GM21786 (cell line): ENCODE data around the gene P2RX3.
"Not testable (repeated sequence)": the region's sequence is repeated elsewhere in the genome, so short reads cannot be mapped to it uniquely, and the experiment has no call there.

Experiments used
- ATAC-seq: cut with Tn5 transposase; IDR thresholded peaks from one replicate; pipeline ENCODE4 v1.9.1; 2021; ENCODE audit not compliant: unreplicated experiment

The P2RX3 gene

DNA sequence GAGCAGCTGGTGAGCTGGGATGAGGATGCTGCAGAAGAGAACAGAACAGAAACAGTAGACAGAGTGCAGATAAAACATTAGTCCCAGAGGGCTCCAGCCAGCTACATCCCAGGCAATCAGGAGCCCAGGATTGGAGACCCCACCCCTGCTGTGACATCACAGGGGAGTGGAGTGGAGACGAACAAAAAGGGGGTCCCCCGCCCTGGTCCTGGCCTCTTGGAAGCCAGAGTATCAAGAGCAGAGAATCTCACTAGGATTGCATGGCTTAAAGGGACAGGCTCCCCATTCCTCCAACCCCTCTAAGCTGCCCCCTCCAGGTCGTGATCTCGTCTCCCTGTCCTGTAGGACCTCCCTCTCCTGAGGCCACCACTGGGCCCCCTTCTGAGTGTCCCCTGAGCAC is at the start of gene P2RX3:
Gene P2RX3, plus strand, starts transcription at position 211 of the 400 bp plus-strand sequence. CDS start 199 bp downstream, outside the sequence.
- ATAC-seq = no peak

DNA sequence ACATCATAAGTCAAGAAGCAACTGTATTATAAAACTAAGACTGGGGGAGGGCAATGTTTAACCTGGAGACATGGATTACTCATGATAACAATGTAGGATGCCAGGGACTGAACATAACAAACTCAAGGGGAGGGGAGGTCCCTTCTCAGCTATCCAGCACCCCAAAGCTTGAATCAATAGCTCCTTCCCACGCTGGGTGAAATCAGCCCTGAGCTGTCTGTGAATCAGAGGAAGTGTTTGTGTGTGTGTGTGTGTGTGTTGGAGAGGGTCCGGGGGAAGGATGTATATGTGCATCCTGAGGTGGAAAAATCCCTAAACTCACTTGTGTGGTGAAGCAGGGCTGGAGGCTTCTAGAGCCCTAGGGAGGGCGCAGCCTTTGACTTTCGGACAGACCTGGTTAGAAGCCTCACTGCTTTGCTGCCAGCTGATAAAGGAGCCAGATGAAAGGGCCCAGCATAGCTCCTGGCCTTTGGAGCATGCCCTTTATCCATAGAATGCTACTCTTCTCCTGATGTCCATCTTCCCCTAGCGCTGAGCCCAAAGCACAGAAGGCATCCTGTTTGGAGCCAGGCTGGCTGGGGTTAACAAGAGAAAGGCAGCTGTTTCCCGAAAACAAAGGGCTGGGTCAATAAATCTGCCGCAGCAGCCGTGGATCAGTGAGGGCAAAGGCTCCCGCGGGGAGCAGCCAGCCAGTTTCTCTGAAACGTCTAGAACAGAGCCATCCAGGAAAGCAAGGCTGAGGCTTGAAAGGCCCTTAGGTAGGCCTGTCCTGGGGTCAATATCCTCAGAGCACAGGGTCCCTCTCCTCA is 49.2 kb upstream of the P2RX3 start:
- no peak for ATAC-seq

DNA sequence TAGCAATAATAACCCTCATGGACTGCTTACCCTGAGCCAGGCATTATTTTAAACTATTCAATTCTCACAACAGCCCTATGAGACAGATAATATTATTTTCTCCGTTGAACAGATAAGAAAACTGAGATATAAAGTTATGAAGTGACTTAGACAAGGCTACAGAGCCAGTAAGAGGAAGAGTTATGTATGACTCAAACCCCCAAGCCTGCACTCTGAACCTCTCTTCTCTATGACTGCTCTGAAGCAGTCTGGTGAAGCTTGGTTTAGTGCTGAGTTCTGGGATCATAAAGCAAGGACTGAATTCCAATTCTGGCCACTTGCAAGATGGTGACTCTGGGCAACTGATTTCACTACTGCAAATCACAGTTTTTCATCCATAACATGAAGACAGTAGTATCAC is 47.9 kb upstream of the P2RX3 start:
- ATAC-seq = no peak

DNA sequence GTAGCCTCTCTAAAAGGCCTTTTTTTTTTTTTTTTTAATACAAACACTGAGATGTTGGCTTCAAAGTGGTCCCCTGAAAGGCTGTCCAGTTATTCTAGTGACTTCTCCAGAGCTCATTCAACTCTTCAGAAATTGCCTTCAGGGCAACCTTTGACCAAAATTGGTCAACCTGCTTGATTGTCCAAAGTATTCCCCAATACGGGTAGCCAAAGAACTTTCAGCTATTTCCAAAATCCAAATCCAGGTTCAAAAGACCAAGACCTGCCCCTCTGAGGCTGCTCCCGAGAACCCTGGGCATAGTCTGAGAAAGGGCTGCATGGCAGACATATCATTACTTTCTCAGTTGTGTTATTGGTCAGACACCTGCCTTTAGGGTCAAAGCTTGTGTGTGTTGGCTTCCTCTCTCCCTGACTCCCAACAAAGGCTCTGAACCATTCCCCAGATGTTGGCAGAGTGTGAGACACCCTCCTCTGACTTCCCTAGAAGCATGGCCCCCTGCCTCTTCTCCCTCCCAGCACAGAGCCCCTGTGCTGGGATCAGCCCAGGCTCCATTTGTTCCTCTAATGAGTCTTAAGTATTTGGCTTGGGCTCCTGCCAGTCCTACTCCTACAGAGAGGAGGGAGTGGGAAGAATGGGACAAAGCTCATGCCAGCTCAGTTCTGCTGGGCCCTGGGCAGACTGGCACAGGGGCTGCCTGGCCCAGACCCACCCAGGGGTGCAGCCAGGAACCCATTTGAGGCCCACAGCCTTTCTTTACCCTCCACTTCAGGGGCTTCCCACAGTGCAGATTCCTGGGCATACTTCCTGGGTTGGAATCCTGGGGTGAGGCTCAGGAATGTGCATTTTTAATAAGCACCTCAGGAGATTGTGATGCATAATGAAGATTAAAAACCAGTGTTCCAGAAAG is 43.7 kb upstream of the P2RX3 start:
- no peak for ATAC-seq

DNA sequence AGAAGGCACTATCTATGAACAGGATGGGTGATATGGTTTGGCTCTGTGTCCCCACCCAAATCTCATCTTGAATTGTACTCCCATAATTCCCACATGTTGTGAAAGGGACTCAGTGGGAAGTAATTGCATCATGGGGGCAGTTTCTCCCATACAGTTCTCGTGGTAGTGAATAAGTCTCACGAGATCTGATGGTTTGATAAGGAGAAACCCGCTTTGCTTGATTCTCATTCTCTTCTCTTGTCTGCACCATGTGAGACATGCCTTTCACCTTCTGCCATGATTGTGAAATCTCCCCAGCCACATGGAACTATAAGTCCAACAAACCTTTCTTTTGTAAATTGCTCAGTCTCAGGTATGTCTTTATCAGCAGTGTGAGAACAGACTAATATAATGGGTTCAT is 41.9 kb upstream of the P2RX3 start:
- not testable (repeated sequence) for ATAC-seq

DNA sequence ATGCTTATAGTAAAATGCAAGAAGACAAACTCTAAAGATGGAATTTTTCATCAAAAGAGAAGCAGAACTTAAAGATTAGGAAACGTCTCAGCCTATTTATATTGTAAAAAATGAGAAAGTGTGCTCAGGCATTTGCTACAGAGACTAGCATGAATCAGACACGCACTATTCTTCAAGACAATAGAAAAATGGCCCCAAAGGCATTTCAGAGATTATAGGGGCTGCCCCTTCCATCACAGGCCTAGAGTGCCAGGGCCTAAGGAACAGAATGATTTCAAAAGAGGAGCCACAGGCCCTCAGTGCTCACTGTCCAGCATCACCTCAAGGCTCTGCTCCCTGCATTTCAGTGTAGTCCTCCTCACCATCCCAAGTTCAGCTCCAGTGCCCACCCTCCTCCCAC is 40.9 kb upstream of the P2RX3 start:
- no peak for ATAC-seq

DNA sequence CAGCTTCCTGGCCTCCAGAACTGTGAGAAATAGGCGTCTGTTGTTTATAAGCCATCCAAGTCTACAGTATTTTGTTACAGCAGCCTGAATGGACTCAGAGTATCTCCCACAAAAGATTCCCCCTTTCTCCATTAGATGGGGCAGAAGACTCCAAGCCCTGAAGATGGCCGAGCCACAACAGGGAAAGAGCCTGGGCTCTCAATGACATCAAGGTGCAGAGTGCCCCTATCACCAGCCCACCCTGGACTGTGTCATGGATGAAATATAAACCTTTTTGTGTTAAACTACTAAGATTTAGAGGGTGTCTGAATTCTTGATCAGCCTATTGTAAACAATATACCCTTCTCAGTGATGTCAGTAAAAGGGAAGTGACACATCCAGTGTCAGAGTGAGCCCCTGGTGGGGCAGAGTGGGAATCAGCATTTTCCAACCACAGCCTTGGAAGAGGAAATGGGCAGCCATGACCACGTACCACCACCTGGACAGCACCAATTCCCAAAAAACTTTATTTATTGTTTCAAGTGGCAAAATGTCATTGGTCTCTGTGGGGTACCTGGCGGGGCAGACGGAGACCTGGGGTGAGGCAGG is 38.9 kb upstream of the P2RX3 start:
- no peak for ATAC-seq

DNA sequence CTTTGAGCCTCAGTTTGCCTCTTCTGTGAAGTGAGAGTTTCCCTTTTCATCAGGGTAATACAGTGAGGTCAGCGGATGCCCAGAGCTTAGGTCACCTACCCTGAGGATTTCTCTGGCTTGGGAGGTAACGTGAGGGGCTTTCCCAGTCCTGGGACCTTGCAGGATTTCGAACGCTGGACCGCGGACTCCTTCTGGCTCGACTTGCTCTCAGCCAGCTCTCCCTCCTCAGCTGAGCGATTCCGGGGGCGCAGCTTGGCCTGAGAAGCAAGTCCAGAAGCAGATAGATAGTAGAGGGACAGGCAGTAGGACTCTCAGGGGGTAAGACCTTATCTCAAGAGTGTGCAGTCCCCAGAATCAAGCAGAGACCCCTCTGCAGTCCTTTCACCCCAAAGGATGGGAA is 37.4 kb upstream of the P2RX3 start:
- ATAC-seq = no peak

DNA sequence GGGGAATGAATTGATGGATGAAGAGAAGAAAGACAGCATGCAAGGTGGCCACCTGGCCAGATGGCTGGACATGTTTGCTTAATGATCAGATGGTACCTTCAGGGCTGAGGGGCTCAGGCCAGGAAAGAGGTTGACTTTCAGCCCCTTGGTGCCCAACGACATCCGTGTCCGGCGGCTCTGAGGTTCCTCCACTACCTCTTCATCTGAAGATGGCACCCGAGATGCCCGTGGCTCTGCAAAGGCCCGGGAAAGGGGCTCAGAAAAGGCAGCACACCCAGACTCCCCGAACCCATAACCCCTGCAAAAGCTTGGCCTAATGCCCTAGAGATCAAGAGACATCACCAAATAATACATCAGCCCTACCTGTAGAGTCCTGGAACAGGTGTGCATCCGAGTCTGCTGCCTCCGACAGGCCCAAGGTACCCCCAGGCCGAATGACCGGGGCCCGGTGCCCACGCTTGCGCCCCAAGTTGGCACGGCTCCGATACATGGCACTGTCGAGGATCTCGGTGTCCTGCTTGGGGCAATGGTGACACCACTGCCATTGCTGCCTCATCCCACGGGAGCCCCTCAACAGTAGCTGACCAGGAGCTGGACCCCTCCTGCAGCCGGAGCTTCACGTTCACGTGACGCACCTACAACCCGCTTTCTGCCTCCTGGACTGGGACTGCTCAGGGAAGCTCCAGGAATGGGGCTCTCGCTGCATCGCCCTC is 36.3 kb upstream of the P2RX3 start:
- ATAC-seq = no peak

DNA sequence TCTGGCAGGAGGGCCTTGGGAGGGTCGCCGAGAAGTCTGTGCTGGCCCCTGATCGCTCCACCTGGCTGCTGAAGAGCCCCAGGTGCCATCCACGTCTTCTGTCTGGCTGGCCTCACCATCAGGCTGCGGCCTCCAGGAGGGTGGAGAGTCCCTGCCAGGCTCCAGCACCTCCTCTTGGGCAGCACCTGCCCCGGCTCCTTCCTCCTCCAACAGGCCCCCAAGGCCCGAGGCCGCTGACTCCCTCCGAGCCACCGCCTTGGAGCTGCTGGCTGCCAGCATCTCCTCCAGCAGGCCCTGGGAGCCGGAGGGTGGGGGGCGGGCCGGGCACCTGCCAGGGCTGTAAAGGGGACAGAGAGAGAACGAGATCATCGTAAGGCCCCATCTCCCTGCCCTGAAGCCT is 35.7 kb upstream of the P2RX3 start:
- ATAC-seq = no peak

DNA sequence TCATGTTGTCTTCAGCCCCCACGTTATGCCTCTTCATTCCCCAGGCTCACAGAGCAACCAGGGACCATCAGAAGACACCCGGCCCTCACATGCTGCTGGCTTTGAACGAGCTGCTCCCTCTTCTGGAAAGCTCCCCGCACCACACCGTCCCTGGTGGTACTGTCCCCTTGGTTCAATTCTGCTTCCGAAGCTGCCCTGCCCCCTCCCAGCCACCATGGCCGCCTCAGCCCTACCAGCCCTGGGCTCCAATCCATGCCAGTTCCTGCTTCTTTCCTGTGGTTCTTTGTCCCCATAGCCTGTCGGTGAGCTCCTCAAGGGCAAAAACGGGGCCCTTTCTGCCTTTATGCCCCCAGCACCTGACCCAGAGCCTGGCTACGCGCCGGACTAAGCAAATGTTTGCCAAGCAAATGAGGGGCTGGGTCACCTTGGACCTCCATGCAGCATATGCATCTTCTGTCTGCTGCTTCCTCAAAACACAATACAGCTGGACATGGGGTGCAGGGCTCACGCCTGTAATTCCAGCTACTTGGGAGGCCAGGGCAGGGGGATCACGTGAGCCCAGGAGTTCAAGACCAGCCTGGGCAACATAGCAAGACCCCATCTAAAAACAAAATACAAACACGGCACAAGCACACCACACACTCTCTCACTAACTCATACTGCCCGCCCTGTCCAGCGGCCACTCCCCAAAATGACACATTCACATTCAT is 34.7 kb upstream of the P2RX3 start:
- no peak for ATAC-seq

DNA sequence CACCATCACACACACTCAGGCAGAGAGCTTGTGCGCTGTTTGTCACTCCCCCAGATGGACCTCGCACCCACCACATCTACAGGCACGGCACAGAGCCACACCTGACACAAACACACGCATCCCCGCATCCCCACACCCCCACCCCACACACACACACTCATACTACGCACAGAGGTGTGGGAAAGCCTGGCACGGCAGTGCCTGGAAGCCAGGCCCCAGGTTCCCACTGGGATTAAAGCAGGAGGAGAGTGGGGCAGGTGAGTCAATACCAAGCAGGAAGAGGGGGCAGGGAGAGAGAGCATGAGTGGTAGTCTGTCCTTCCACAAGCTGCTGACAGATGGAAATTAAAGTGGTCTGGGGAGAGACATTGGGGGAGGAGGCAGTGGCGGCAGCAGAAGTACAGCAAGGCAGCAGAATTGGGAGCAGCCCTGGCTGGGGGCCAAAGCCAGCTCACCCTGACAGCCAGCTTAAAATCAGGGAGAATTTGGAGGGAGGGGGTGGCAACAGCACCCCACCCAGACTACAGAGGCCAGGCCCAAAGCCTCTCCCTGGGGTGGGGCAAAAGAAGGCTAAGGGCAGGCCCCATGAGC is 34.1 kb upstream of the P2RX3 start:
- no peak for ATAC-seq

DNA sequence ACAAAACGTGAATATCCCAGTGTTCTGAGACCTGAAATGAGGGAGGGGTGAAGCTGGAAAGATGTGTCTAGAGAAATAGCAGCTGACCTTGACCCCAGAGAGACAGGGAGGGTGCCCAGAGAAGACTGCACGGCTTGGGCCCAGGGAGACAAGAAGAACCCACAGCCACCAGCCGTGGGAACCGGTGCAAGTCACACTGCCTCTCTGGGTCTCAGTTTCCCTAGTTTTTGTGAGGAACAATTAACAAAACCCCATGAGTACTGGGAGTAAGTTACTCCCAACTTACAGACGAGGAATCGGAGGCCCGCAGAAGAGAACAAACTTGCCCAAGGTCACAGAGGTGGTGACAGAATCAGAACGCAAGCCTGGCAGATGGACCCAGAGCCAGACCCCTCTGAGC is 32.6 kb upstream of the P2RX3 start:
- ATAC-seq = no peak

DNA sequence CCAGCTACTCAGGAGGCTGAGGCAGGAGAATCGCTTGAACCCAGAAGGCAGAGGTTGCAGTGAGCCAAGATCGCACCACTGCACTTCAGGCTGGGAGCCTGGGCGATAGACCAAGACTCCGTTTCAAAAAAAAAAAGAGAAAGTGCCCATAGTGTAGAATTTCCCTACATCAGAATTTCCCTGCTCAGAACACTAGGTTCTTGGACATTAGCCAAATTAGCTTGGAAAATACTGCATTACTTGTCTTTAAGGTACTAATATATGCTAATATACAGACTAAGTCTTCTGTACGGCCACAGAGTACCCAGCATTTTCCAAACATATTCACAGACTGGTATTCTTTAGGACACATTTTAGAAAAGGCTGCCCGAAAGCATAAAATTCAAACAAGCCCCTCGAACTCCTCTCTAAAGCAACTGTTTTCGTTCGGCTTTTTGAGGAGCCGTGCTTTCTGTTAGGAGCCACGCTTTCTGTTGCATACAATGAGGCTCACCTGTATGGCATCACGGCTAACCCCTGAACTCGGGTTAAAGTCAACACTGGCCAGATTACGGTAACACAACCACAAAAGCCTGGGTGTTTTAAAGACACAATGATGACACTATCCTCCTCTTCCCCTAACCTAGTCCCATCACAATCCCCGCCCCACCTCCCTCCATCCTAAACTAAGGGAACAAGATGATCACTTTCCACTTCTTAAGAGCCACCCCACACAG is 31.8 kb upstream of the P2RX3 start:
- ATAC-seq = no peak

DNA sequence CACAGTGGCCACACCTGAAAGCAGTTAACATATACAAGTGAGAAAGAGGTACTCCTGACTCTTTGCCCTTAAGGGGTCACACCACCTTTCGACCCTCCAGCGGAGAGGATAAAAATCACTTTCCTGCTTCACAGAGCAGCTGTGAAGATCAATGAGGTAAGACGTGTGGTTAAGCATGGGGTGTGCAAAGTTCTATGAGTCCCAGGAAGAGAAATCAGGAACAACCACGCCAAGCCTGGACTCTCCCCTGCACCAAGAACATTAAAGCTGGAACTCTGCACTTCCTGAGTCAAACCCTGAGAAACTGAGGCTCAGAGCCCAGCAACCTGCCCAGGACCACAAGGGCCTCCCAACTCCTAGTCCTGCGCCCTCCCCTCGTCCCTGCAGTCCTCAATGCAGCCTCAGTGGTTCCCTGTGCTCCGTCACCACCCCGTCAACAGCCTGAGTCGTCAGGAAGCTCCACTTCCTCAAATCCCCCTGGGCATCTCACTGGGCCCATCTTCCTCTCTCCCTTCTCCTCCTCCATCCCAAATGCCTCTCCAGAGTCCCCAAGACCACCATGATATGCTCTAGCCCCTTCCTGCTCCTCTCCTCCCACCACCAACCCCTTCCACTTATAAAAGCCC is 31.1 kb upstream of the P2RX3 start:
- no peak for ATAC-seq

DNA sequence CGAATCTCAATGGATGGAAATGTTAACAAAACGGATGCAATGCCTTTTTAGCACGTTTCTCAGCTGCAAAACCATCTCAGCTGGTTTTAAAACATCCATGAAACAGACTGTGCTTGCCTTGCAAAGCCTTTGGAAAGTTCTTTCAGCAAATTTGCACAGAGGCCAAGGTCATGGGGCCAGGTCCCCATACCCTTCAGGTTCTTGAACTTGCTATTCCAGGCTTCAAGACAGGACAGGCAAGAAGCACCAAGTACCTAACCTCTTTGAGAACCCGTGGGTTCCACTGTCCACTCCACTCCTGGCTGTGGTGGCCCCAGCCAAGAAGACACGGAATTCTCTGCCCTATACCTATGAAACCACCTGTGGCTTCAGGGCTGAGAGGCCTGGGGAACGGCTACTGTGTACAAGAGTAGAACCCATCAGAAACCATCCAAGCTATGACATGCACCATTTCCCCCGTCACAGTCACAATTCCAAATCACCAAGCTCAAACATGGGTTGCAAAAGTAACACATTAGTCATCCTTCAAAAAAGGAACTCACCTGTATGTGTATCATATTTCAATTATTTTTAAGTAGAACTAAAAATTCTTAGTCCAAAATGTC is 30.4 kb upstream of the P2RX3 start:
- no peak for ATAC-seq

DNA sequence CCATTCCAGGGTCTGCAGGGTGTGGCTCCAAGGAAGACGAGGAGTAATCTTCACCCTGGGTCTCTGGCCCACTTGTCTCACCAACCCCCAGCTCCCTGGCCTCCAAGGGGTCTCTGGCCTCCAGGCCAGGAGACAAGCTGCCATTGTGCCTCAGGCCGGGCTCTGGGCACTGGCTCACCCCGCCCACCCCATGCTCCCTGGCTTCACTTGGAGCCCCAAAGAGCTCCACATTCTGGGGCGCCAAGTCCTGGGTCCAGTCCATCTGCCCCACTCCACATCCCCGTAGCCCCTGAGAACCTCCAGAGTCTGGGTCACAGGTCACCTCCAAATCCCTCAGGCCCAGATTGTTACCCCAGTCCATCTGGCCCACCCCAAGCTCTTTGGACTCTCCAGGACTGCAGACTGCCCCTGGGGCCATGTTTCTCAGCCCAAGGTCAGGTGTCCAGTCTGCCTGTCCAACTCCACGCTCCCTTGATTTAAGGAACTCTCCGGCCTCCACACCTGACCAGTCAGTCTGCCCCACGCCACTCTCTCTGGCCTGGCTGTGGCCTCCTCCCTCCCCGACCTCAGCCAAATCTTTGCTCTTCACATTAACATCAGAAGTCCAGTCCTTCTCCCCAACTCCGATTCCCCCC is 29.6 kb upstream of the P2RX3 start:
- ATAC-seq = no peak
